GM19372 (cell line): ENCODE results near the gene WASF2.
"Not testable (repeated sequence)": the region's sequence is repeated elsewhere in the genome, so short reads cannot be mapped to it uniquely, and the experiment has no call there.

Experiments used
- ATAC-seq: cut with Tn5 transposase; IDR thresholded peaks from one replicate; pipeline ENCODE4 v1.9.1; 2021; ENCODE audit warnings: mild to moderate bottlenecking, low read depth, moderate library complexity; ENCODE audit not compliant: unreplicated experiment

WASF2 gene

GRCh38 chr1:27400963-27401341 is 89.0 kb downstream of the WASF2 start:
- no peak for ATAC-seq

- ATAC-seq: no peak
These were observed 89.6 kb downstream of the WASF2 start for GRCh38 chr1:27400082-27400962.

- ATAC-seq: no peak
These were observed 90.5 kb downstream of the WASF2 start for GRCh38 chr1:27399251-27400025.

GRCh38 chr1:27398405-27399149 is 91.4 kb downstream of the WASF2 start:
- no peak for ATAC-seq

- ATAC-seq: no peak
These were observed 92.2 kb downstream of the WASF2 start for GRCh38 chr1:27397749-27398148.

- ATAC-seq: no peak
These were observed 92.9 kb downstream of the WASF2 start for GRCh38 chr1:27397110-27397509.

- no peak for ATAC-seq
These were observed 94.3 kb downstream of the WASF2 start for GRCh38 chr1:27395441-27396195.

- no peak for ATAC-seq
These were observed 95.0 kb downstream of the WASF2 start for GRCh38 chr1:27394925-27395324.

- ATAC-seq: no peak
These were observed 95.7 kb downstream of the WASF2 start for GRCh38 chr1:27394282-27394658.

GRCh38 chr1:27393641-27394281 is 96.2 kb downstream of the WASF2 start:
- no peak for ATAC-seq

GRCh38 chr1:27392778-27393635 is 97.0 kb downstream of the WASF2 start:
- ATAC-seq: no peak

GRCh38 chr1:27392096-27392777 is 97.7 kb downstream of the WASF2 start, which contains the start of gene GPR3:
Gene GPR3 (plus strand): TSS chr1:27392622. CDS start chr1:27393799, 1,177 bp downstream.
- peak; percentile 85 for ATAC-seq

- ATAC-seq: no peak
These were observed 98.4 kb downstream of the WASF2 start for GRCh38 chr1:27391511-27392095.

- ATAC-seq: no peak
These were observed 101.5 kb downstream of the WASF2 start for GRCh38 chr1:27388337-27389005.

- not testable (repeated sequence) for ATAC-seq
These were observed 105.2 kb downstream of the WASF2 start for GRCh38 chr1:27384797-27385196.

GRCh38 chr1:27383661-27384060 is 106.3 kb downstream of the WASF2 start:
- ATAC-seq: no peak

GRCh38 chr1:27383039-27383605 is 106.8 kb downstream of the WASF2 start, which contains the start of gene CD164L2:
Gene CD164L2 (minus strand): TSS chr1:27383333. CDS start chr1:27383239, 94 bp downstream.
- no peak for ATAC-seq
